Lung (tissue), 12 donors: Measurements from ENCODE around the gene DEGS1. TPM values are rescaled to one million over a fixed set of nuclear protein-coding genes. Genes with fewer than 3 reads are reported as not detected.

Experiments used
- ATAC-seq: fragments of 200-7000 bp; cut with Tn5 transposase; one replicate; pipeline ENCODE4 v1.9.1; 2020; ENCODE audit warnings: moderate number of reproducible peaks; ENCODE audit not compliant: insufficient read depth, low FRiP score
- DNase-seq, 3 donors: peaks; one replicate each; pipeline ENCODE4 v3.0.0-alpha.2; 2013 to 2017
- H3K27ac ChIP-seq, 2 donors: one replicate each; pipeline ENCODE4 v1.5.1; 2013; ENCODE audit warnings: mild to moderate bottlenecking in 2 of 2, moderate library complexity in 2 of 2, control low read depth in 1 of 2, inconsistent platforms in 1 of 2, low read depth in 1 of 2, low read length in 1 of 2
- H3K27me3 ChIP-seq, 3 donors: one replicate each; pipeline ENCODE4 v1.5.1; 2013; ENCODE audit warnings: low read length in 2 of 3; ENCODE audit not compliant: control insufficient read depth in 3 of 3, insufficient read depth in 3 of 3
- H3K36me3 ChIP-seq, 4 donors: one replicate each; pipeline ENCODE4 v1.5.1; 2013; ENCODE audit warnings: low read length in 4 of 4, mild to moderate bottlenecking in 1 of 4, moderate library complexity in 1 of 4; ENCODE audit not compliant: control insufficient read depth in 4 of 4, insufficient read depth in 4 of 4
- H3K4me1 ChIP-seq, 5 donors: one replicate each; pipeline ENCODE4 v1.5.1; 2013; ENCODE audit warnings: low read length in 5 of 5, mild to moderate bottlenecking in 2 of 5, moderate library complexity in 1 of 5; ENCODE audit not compliant: control insufficient read depth in 5 of 5, insufficient read depth in 5 of 5
- H3K4me3 ChIP-seq: one replicate; pipeline ENCODE4 v1.5.1; 2013; ENCODE audit warnings: mild to moderate bottlenecking, control low read depth, moderate library complexity
- H3K9ac ChIP-seq, 2 donors: one replicate each; pipeline ENCODE4 v1.5.1; 2013; ENCODE audit warnings: low read length in 2 of 2, control low read depth in 1 of 2; ENCODE audit not compliant: insufficient read depth in 1 of 2
- H3K9me3 ChIP-seq, 4 donors: one replicate each; pipeline ENCODE4 v1.5.1; 2013; ENCODE audit warnings: low read length in 3 of 4, mild to moderate bottlenecking in 1 of 4, moderate library complexity in 1 of 4; ENCODE audit not compliant: control insufficient read depth in 4 of 4, insufficient read depth in 3 of 4
- WGBS, 2 donors: extraction: QIAGEN DNeasy Blood & Tissue Kit; methylation state at CpG; one replicate each; pipeline ENCODE4 v1.1.7; 2013; 5-methylcytosine and 5-hydroxymethylcytosine counted together
- polyA plus RNA-seq, 2 donors: library from polyadenylated mRNA; stranded (reverse); fragments of 200-250 nt; gene quantifications; one replicate each; pipeline ENCODE4 v1.2.1, GENCODE V29; 2013
- total RNA-seq, 2 donors: library from RNA; depleted of rRNA in 1 of 2; stranded (reverse); fragments of >200 nt in 1 of 2; gene quantifications; one replicate each; pipeline ENCODE4 v1.2.1, GENCODE V29; 2014 to 2021
- TF ChIP-seq, protein P1 (sequence below): IDR thresholded peaks from 2 replicates; pipeline ENCODE4 v1.5.1; 2012; ENCODE audit warnings: mild to moderate bottlenecking; ENCODE audit errors: control extremely low read depth, extremely low read depth
- donor health status: control.
- donor health status: control.
- donor health status: Bipolar disorder and iron deficiency.
- donor health status: healthy.
- donor health status: DM: yes; HTN: yes; CAD: no.

The DEGS1 gene
- total and polyA plus RNA-seq, 4 donors = 41.2 to 69.7 (median 67.2) TPM

DNA sequence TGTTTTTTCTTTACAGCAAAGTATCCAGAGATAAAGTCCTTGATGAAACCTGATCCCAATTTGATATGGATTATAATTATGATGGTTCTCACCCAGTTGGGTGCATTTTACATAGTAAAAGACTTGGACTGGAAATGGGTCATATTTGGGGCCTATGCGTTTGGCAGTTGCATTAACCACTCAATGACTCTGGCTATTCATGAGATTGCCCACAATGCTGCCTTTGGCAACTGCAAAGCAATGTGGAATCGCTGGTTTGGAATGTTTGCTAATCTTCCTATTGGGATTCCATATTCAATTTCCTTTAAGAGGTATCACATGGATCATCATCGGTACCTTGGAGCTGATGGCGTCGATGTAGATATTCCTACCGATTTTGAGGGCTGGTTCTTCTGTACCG lies 6.5 kb downstream of the DEGS1 start:
- DNase-seq = no peak
- Histone ChIP-seq H3K27me3 (no peaks in the 10 kb centered on the region), H3K9ac (no peak overlapping the region), H3K36me3 (peaks cover 3 to 24% (median 11%) of the 10 kb centered on the region in 4 donors), H3K27ac (no peak overlapping the region), H3K4me3 (no peak overlapping the region), H3K4me1 (peaks cover 0 to 12% (median 0%) of the 10 kb centered on the region in 5 donors), H3K9me3 (no peaks in the 10 kb centered on the region)
- ATAC-seq = no peak
- WGBS, 2 donors = 95 to 97% methylated on average over 7 of the region's 7 CpGs
- TF ChIP-seq, protein P1, sequence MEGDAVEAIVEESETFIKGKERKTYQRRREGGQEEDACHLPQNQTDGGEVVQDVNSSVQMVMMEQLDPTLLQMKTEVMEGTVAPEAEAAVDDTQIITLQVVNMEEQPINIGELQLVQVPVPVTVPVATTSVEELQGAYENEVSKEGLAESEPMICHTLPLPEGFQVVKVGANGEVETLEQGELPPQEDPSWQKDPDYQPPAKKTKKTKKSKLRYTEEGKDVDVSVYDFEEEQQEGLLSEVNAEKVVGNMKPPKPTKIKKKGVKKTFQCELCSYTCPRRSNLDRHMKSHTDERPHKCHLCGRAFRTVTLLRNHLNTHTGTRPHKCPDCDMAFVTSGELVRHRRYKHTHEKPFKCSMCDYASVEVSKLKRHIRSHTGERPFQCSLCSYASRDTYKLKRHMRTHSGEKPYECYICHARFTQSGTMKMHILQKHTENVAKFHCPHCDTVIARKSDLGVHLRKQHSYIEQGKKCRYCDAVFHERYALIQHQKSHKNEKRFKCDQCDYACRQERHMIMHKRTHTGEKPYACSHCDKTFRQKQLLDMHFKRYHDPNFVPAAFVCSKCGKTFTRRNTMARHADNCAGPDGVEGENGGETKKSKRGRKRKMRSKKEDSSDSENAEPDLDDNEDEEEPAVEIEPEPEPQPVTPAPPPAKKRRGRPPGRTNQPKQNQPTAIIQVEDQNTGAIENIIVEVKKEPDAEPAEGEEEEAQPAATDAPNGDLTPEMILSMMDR = no peak

DNA sequence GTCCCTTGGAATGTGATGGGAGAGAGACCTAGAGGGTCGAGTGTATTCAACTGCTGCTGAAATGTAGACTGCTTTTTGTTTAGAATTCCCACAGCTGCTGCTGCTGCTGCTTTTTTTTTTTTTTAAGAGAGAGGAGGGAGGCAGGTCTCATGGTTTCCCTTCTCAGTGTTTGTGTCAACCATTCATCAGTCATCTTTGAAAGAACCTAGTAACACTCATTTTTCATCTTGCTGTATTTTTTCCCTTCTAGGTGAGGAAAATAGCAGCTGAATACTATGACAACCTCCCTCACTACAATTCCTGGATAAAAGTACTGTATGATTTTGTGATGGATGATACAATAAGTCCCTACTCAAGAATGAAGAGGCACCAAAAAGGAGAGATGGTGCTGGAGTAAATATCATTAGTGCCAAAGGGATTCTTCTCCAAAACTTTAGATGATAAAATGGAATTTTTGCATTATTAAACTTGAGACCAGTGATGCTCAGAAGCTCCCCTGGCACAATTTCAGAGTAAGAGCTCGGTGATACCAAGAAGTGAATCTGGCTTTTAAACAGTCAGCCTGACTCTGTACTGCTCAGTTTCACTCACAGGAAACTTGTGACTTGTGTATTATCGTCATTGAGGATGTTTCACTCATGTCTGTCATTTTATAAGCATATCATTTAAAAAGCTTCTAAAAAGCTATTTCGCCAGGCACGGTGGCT lies 9.2 kb downstream of the DEGS1 start:
- TF ChIP-seq, protein P1 = no peak
- Histone ChIP-seq H3K27me3 (no peaks in the 10 kb centered on the region), H3K4me1 (peaks cover 0 to 6% (median 0%) of the 10 kb centered on the region in 5 donors), H3K9ac (no peak overlapping the region), H3K27ac (no peak overlapping the region), H3K36me3 (peaks cover 3 to 24% (median 11%) of the 10 kb centered on the region in 4 donors), H3K4me3 (no peak overlapping the region), H3K9me3 (no peaks in the 10 kb centered on the region)
- ATAC-seq (no peak), DNase-seq (no peak)
- WGBS, 2 donors = 73 to 84% methylated on average over 5 of the region's 5 CpGs

DNA sequence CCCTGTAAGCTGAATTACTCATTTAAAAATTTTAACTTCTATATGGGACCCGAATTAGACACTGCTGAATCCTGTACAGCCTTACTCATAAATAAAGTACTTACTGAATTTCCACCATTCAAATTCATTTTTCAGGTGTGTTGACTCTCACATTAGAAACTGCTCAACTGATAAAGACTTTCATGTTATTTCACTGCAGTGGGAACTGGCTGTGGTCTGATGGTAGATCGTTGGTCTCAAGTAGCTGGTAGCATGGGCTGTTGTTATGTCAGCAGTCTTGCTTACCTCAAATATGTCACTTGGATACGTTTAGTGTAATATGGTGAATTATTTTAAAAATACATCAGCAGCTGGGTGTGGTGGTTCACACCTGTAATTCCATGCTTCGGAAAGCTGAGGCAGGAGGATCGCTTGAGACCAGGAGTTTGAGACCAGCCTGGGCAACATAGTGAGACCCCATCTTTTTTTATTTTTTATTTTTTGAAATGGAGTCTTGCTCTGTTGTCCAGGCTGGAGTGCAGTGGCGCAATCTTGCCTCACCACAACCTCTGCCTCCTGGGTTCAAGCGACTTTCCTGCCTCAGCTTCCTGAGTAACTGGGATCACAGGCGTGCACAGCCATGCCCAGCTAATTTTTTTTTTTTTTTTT lies 10.4 kb downstream of the DEGS1 start:
- Histone ChIP-seq H3K27ac (no peak overlapping the region), H3K9ac (no peak overlapping the region), H3K27me3 (no peaks in the 10 kb centered on the region), H3K36me3 (peaks cover 3 to 24% (median 10%) of the 10 kb centered on the region in 4 donors), H3K9me3 (no peaks in the 10 kb centered on the region), H3K4me1 (peaks cover 0 to 6% (median 0%) of the 10 kb centered on the region in 5 donors), H3K4me3 (no peak overlapping the region)
- ATAC-seq (no peak), DNase-seq (no peak)
- WGBS, 2 donors = 87 to 90% methylated on average over 8 of the region's 8 CpGs
- TF ChIP-seq, protein P1 = no peak
